Frontal cortex (tissue), 4 donors: ENCODE measurements around the gene MTERF1. TPM values are rescaled to one million over a fixed set of nuclear protein-coding genes. Genes with fewer than 3 reads are reported as not detected.

Experiments
- DNase-seq, 2 donors: peaks; one replicate each; pipeline ENCODE4 v3.0.0; 2012; ENCODE audit warnings: low spot score in 2 of 2
- FAIRE-seq: peaks from 2 replicates; lab custom pipeline; 2012; peaks lifted over from hg19 to GRCh38; lab: Jason Lieb, UNC
- total RNA-seq: library from RNA; depleted of rRNA; stranded (reverse); fragments of >200 nt; gene quantifications from one replicate; pipeline ENCODE4 v1.2.3, GENCODE V29; 2014
- donor health status: control.
- donor health status: control.
- donor health status: control.

Gene MTERF1
- total RNA-seq, 1 donor from 2014 or later: 23.6 TPM

- DNase-seq (no peak), FAIRE-seq (no peak)
Measured at GRCh38 chr7:91837397-91838070, 43.0 kb downstream of the MTERF1 start.

GRCh38 chr7:91835826-91836368 is 44.6 kb downstream of the MTERF1 start:
- DNase-seq: no peak

GRCh38 chr7:91835091-91835825 is 45.2 kb downstream of the MTERF1 start:
- no peak for DNase-seq

More at GRCh38 chr7:91835826-91836368, 44.6 kb downstream of the MTERF1 start:
- no peak for FAIRE-seq

GRCh38 chr7:91832493-91833045 is 47.9 kb downstream of the MTERF1 start:
- no peak for DNase-seq
- no peak for FAIRE-seq

More at GRCh38 chr7:91835091-91835825, 45.2 kb downstream of the MTERF1 start:
- no peak for FAIRE-seq

- DNase-seq (no peak), FAIRE-seq (no peak)
Measured at GRCh38 chr7:91827169-91827568, 53.3 kb downstream of the MTERF1 start.

- FAIRE-seq (no peak), DNase-seq (no peak)
Measured at GRCh38 chr7:91826377-91826776, 54.1 kb downstream of the MTERF1 start.

- no peak for DNase-seq
Measured at GRCh38 chr7:91824201-91824600, 56.3 kb downstream of the MTERF1 start.

More at GRCh38 chr7:91824201-91824600, 56.3 kb downstream of the MTERF1 start:
- no peak for FAIRE-seq

Other genes with a start within 250 kb of the MTERF1 start
- 187 TPM for gene AKAP9, start 60.2 kb upstream of the MTERF1 start, total RNA-seq